H9 (cell line): ENCODE results near the gene ABL2. TPM values are rescaled to one million over a fixed set of nuclear protein-coding genes. Genes with fewer than 3 reads are reported as not detected.

Source experiments
- DNase-seq: peaks from one replicate; pipeline ENCODE4 v3.0.0-alpha.2; 2017
- H2AFZ ChIP-seq: one replicate; pipeline ENCODE4 v1.6.1; 2013; ENCODE audit warnings: mild to moderate bottlenecking, low read length, control low read depth, moderate library complexity
- H2AK5ac ChIP-seq: 2 replicates; pipeline ENCODE4 v1.6.1; 2013; ENCODE audit warnings: low read length, control low read depth, mixed read lengths; ENCODE audit not compliant: insufficient read length
- H2BK120ac ChIP-seq: one replicate; pipeline ENCODE4 v1.6.1; 2013; ENCODE audit warnings: low read depth, mild to moderate bottlenecking, low read length, control low read depth, inconsistent platforms; ENCODE audit not compliant: poor library complexity, severe bottlenecking
- H2BK12ac ChIP-seq: 2 replicates; pipeline ENCODE4 v1.6.1; 2013; ENCODE audit warnings: low read length, control low read depth, mixed read lengths, low read depth; ENCODE audit not compliant: insufficient read length
- H2BK15ac ChIP-seq: 2 replicates; pipeline ENCODE4 v1.6.1; 2013; ENCODE audit warnings: low read depth, low read length, control low read depth
- H2BK20ac ChIP-seq: one replicate; pipeline ENCODE4 v1.6.1; 2013; ENCODE audit warnings: low read depth, mild to moderate bottlenecking, low read length, control low read depth, inconsistent platforms; ENCODE audit not compliant: poor library complexity, severe bottlenecking
- H2BK5ac ChIP-seq: 2 replicates; pipeline ENCODE4 v1.6.1; 2013; ENCODE audit warnings: low read length, control low read depth, mixed read lengths; ENCODE audit not compliant: insufficient read length
- H3K14ac ChIP-seq: 2 replicates; pipeline ENCODE4 v1.6.1; 2013; ENCODE audit warnings: low read length, control low read depth; ENCODE audit not compliant: insufficient read depth
- H3K18ac ChIP-seq: 2 replicates; pipeline ENCODE4 v1.6.1; 2013; ENCODE audit warnings: low read depth, mild to moderate bottlenecking, mixed read lengths, low read length, control low read depth; ENCODE audit not compliant: insufficient read length
- H3K23ac ChIP-seq: 2 replicates; pipeline ENCODE4 v1.6.1; 2013; ENCODE audit warnings: low read length, control low read depth, mixed read lengths, low read depth; ENCODE audit not compliant: insufficient read length
- H3K23me2 ChIP-seq: 2 replicates; pipeline ENCODE4 v1.6.1; 2013; ENCODE audit warnings: low read depth, mild to moderate bottlenecking, mixed read lengths, low read length, control low read depth; ENCODE audit not compliant: insufficient read length, poor library complexity, severe bottlenecking
- H3K27ac ChIP-seq: 2 replicates; pipeline ENCODE4 v1.5.1; 2013; ENCODE audit warnings: low read length, control low read depth, mixed read lengths, low read depth; ENCODE audit not compliant: insufficient read length
- H3K27me3 ChIP-seq: 2 replicates; pipeline ENCODE4 v1.6.1; 2013; ENCODE audit warnings: low read length, control low read depth, inconsistent platforms; ENCODE audit not compliant: insufficient read depth
- H3K4ac ChIP-seq: 2 replicates; pipeline ENCODE4 v1.6.1; 2013; ENCODE audit warnings: low read depth, mild to moderate bottlenecking, control low read depth, inconsistent platforms, low read length, moderate library complexity
- H3K4me1 ChIP-seq: 2 replicates; pipeline ENCODE4 v1.6.1; 2013; ENCODE audit warnings: low read length, control low read depth, inconsistent platforms; ENCODE audit not compliant: insufficient read depth
- H3K4me2 ChIP-seq: 2 replicates; pipeline ENCODE4 v1.6.1; 2013; ENCODE audit warnings: low read length, control low read depth, mixed read lengths; ENCODE audit not compliant: insufficient read length, insufficient read depth
- H3K56ac ChIP-seq: 2 replicates; pipeline ENCODE4 v1.6.1; 2013; ENCODE audit warnings: low read depth, mild to moderate bottlenecking, mixed read lengths, low read length, control low read depth; ENCODE audit not compliant: insufficient read length
- H3K79me1 ChIP-seq: 2 replicates; pipeline ENCODE4 v1.6.1; 2013; ENCODE audit warnings: low read depth, mild to moderate bottlenecking, moderate library complexity, low read length, control low read depth, inconsistent platforms; ENCODE audit not compliant: insufficient read depth, poor library complexity, severe bottlenecking
- H3K79me2 ChIP-seq: 2 replicates; pipeline ENCODE4 v1.6.1; 2013; ENCODE audit warnings: low read length, control low read depth, inconsistent platforms; ENCODE audit not compliant: insufficient read depth
- H3K9ac ChIP-seq: 2 replicates; pipeline ENCODE4 v1.6.1; 2013; ENCODE audit warnings: low read length, control low read depth, mixed read lengths; ENCODE audit not compliant: insufficient read length; ENCODE audit errors: extremely low read depth
- H3K9me3 ChIP-seq: one replicate; pipeline ENCODE4 v1.6.1; 2013; ENCODE audit warnings: low read depth, low read length, inconsistent platforms; ENCODE audit not compliant: control insufficient read depth
- H3T11ph ChIP-seq: one replicate; pipeline ENCODE4 v1.6.1; 2013; ENCODE audit warnings: mild to moderate bottlenecking, low read length, control low read depth, inconsistent platforms
- H4K20me1 ChIP-seq: one replicate; pipeline ENCODE4 v1.6.1; 2013; ENCODE audit not compliant: control insufficient read depth, insufficient read length, insufficient read depth
- H4K5ac ChIP-seq: 2 replicates; pipeline ENCODE4 v1.6.1; 2013; ENCODE audit warnings: low read depth, mild to moderate bottlenecking, mixed read lengths, low read length, control low read depth; ENCODE audit not compliant: insufficient read length
- H4K8ac ChIP-seq: replicated peaks from 2 replicates; pipeline ENCODE4 v1.6.1; 2013; ENCODE audit warnings: low read length, control low read depth, mixed read lengths, low read depth; ENCODE audit not compliant: insufficient read length
- H4K91ac ChIP-seq: 2 replicates; pipeline ENCODE4 v1.6.1; 2013; ENCODE audit warnings: low read depth, mild to moderate bottlenecking, moderate library complexity, mixed read lengths, low read length, control low read depth; ENCODE audit not compliant: insufficient read length
- H3K27ac Mint-ChIP-seq, 3 experiments: 2 replicates in 2 of 3; 3 replicates in 1 of 3; pipeline ENCODE4 v1.8.0; 2020 to 2021; ENCODE audit warnings: mixed read lengths in 3 of 3, mild to moderate bottlenecking in 1 of 3, moderate library complexity in 1 of 3
- H3K27me3 Mint-ChIP-seq: 2 replicates; pipeline ENCODE4 v1.8.0; 2021; ENCODE audit warnings: low read depth, mild to moderate bottlenecking, moderate library complexity, mixed read lengths
- H3K36me3 Mint-ChIP-seq, 3 experiments: 2 replicates in 2 of 3; 3 replicates in 1 of 3; pipeline ENCODE4 v1.8.0; 2020 to 2021; ENCODE audit warnings: low read depth in 3 of 3, mixed read lengths in 3 of 3; ENCODE audit not compliant: insufficient read depth in 1 of 3
- H3K4me1 Mint-ChIP-seq, 2 experiments: 2 replicates each; pipeline ENCODE4 v1.8.0; 2020; ENCODE audit warnings: mixed read lengths in 2 of 2
- H3K4me3 Mint-ChIP-seq, 2 experiments: 2 replicates in 1 of 2; 3 replicates in 1 of 2; pipeline ENCODE4 v1.8.0; 2020 to 2021; ENCODE audit warnings: mild to moderate bottlenecking in 2 of 2, mixed read lengths in 2 of 2, moderate library complexity in 1 of 2
- H3K9me3 Mint-ChIP-seq, 2 experiments: 2 replicates in 1 of 2; 3 replicates in 1 of 2; pipeline ENCODE4 v1.8.0; 2020; ENCODE audit warnings: mild to moderate bottlenecking in 2 of 2, mixed read lengths in 2 of 2, moderate library complexity in 1 of 2
- WGBS: extraction: QIAGEN DNeasy Blood & Tissue Kit; methylation state at CpG from one replicate; pipeline ENCODE4 v1.1.7; 2013; ENCODE audit warnings: missing lambda C conversion rate, low lambda C conversion rate, mixed read lengths; ENCODE audit not compliant: insufficient read length; ENCODE audit errors: extremely low coverage; 5-methylcytosine and 5-hydroxymethylcytosine counted together
- total RNA-seq: library from RNA; stranded (reverse); gene quantifications from 2 replicates; pipeline ENCODE4 v1.2.1, GENCODE V29; 2021
- TF ChIP-seq, protein P1 (sequence below): fragments of 200-600 bp; sonication (generic); conservative IDR thresholded peaks from 3 replicates; pipeline ENCODE4 v1.8.0; 2021; ENCODE audit warnings: antibody characterized with exemption, mild to moderate bottlenecking

ABL2 gene
- total RNA-seq, 1 experiment from 2014 or later, result 21.2 TPM

- Histone ChIP-seq H4K8ac (no peak overlapping the region), H2BK120ac (no peak overlapping the region), H3K23ac (no peak overlapping the region), H2BK15ac (no peak overlapping the region), H3K27ac (no peak overlapping the region), H2BK12ac (no peak overlapping the region), H3K4ac (no peak overlapping the region), H2BK20ac (no peak overlapping the region), H2AK5ac (no peak overlapping the region), H3K14ac (no peak overlapping the region), H2BK5ac (no peak overlapping the region), H4K20me1 (no peaks in the 10 kb centered on the region), H3K9ac (no peak overlapping the region), H3K79me1 (no peaks in the 10 kb centered on the region), H3K9me3 (no peaks in the 10 kb centered on the region), H3K27me3 (no peaks in the 10 kb centered on the region), H2AFZ (no peak overlapping the region), H3T11ph (no peak overlapping the region), H3K23me2 (no peaks in the 10 kb centered on the region), H4K91ac (no peak overlapping the region), H4K5ac (no peak overlapping the region), H3K79me2 (no peaks in the 10 kb centered on the region), H3K56ac (no peak overlapping the region), H3K4me1 (no peaks in the 10 kb centered on the region), H3K18ac (no peak overlapping the region), H3K4me2 (no peak overlapping the region)
- peaks cover 19 to 49% (median 41%) of the 10 kb centered on the region in 3 experiments; a peak in 6 of 7 replicates for H3K36me3 Mint-ChIP-seq
- TF ChIP-seq, protein P1, sequence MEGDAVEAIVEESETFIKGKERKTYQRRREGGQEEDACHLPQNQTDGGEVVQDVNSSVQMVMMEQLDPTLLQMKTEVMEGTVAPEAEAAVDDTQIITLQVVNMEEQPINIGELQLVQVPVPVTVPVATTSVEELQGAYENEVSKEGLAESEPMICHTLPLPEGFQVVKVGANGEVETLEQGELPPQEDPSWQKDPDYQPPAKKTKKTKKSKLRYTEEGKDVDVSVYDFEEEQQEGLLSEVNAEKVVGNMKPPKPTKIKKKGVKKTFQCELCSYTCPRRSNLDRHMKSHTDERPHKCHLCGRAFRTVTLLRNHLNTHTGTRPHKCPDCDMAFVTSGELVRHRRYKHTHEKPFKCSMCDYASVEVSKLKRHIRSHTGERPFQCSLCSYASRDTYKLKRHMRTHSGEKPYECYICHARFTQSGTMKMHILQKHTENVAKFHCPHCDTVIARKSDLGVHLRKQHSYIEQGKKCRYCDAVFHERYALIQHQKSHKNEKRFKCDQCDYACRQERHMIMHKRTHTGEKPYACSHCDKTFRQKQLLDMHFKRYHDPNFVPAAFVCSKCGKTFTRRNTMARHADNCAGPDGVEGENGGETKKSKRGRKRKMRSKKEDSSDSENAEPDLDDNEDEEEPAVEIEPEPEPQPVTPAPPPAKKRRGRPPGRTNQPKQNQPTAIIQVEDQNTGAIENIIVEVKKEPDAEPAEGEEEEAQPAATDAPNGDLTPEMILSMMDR, result no peak
- no peak for DNase-seq
- peak overlapping the region in 2 of 3 experiments; percentile 38 to 49; a peak in 3 of 7 replicates for H3K27ac Mint-ChIP-seq
- WGBS, result no CpG with 5 or more reads among the region's 15 CpGs
- H3K4me3 Mint-ChIP-seq, result no peak overlapping the region
- no peaks in the 10 kb centered on the region; the same call in 1 of the 2 replicates for H3K27me3 Mint-ChIP-seq
- no peaks in the 10 kb centered on the region for H3K9me3 Mint-ChIP-seq
- peaks cover 12 to 16% of the 10 kb centered on the region in 2 experiments for H3K4me1 Mint-ChIP-seq
Measured at GRCh38 chr1:179107706-179108629, 121.5 kb downstream of the ABL2 start.
